ENCODE data around the gene LDLRAD4.

Gene LDLRAD4

DNA sequence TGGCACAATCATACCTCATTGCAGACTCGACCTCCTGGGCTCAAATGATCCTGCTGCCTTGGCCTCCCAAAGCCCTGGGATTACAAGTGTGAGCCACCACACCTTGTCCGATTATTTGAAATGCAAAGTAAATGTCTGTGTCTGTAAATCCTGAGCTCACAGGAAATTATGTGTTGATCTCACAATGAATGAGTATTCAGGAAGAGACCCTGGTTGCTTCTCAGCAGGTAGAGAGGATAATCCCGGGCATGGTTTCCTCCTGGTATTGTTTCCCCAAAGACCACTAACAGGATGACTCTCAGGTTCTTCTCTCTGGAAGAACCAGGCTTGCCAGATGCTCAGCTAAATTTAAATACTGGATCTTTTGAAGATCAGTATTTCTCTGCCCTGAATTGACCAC is 147.6 kb downstream of the LDLRAD4 start:
- in situ Hi-C loops (cut with MboI; ENCODE audit: low sequenced_read_pairs): no loop called here

- in situ Hi-C loops (cut with MboI; ENCODE audit: low sequenced_read_pairs): no loop called here
Measured at GRCh38 chr18:13366541-13366940, 148.0 kb downstream of the LDLRAD4 start.

DNA sequence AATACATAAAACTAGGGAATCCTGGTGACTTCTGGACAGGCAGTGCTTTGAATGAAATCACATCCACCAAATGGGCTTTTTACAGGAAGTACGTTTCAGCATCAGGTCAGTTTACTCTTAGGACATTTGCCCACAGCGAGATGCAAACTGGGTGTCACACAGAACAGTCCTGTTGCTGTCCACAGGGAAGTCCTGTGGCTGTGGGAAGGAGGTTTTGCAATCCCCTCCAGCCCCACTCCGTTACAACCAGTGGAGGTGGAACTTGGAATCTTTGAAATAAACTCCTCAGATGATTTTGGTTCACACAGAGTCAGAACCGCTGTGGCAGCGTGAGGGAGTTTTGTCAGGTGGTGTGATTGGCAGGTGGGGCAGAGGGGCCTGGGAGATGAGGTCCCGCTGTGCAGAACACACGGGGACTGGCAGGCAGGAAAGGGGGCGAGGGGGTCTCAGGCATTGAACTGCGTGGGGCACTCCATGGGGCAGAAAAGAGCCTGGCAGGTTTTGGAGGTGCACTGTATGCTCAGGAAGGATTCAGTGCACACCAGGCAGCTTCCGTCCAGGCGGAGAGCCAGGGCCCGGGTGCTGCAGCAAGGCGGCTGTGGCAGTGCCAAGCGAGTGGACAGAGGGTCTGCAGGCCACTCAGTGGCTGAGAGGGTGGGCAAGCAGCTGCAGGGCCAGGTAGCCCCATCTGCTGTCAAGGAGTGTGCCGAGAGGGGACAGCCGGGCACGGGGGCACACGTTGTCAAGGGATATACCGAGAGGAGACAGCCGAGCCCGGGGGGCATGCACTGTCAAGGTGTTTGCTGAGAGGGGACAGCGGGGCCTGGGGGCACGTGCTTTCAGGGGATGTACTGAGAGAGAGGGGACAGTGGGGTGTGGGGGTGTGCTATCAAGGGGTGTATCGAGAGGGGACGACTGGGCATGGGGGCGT is 148.7 kb downstream of the LDLRAD4 start:
- in situ Hi-C loops (cut with MboI; ENCODE audit: low sequenced_read_pairs): no loop called here

DNA sequence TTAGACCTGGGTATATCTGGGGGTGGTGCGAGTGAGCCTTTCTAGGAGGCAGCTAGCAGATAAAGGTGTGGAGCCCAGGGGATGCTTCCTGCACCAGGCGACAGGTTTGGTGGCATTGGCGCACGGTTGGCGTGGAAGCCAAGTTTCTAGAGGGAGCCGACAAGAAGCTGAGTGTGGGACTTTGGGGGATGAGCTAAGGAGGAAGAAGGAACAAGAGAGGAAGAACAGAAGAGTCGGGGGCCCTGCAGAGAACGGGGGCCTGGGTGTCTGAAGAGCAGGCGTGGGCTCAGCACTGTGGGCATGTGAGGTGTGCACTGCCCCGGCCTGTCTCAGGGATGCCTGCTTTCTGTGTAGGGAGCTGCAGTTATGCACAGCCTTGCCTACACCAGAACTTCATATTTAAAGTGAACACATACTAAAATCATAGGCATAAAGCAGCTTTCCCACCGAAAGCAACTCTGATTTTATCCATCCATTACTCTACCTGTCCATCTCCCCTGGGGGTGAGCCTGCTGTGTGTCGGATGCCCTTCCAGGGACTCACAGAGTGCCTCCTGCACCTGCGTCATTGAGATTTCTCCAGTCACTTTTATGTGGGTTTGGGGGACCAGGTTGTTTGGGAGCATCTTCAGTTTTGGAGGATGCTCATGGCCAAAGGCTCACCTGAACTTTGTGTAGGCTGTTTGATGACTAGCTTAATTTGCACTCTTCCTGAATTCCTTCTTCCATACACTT is 149.7 kb downstream of the LDLRAD4 start:
- in situ Hi-C loops (cut with MboI; ENCODE audit: low sequenced_read_pairs): no loop called here

DNA sequence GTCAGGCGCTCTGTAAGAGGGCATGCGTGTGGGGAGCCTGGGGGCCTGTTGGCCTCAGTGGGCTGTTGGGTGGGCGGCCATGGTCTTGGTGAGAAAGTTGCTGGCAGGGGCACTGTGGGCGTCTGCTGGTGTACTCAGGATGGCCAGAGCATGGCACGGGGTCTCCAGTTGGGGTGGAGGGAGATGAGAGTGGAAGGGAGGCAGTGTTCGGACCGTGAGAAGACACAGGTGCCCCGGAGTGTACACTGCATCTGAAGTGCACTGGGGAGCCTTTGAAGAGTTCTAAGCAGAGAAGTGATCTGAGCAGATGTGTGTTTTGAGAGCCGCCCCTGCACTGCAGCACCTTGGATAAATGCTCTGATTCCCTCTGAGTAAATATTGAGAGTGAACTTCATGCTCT is 150.8 kb downstream of the LDLRAD4 start:
- in situ Hi-C loops (cut with MboI; ENCODE audit: low sequenced_read_pairs): no loop called here

GRCh38 chr18:13369756-13370510 is 151.4 kb downstream of the LDLRAD4 start:
- in situ Hi-C loops (cut with MboI; ENCODE audit: low sequenced_read_pairs): no loop called here

DNA sequence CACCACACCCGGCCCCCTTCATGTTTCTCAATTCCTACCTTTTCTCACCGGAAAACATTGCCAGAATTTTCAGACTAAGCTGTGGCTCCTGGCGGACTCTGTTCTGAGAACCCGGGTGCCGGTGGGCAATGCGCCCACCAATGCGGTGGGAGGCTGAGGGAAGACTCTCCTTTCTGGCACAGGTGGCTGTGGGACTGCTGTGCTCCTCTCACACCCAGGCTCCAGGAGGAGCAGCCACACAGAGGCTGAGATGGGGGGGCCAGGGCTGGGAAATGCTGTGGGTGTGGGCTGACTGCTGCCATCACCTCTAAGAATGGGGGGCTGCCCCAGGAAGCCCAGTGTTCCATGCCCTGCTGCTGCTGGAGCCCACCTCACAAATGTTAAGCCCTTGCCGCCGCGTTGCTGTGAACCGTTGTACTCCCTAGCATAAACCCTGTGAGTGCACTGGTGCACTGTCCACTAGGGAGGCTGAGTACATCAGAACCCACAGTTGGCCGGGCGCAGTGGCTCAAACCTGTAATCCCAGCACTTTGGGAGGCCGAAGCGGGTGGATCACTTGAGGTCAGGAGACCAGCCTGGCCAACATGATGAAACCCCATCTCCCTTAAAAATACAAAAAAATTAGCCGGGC is 152.6 kb downstream of the LDLRAD4 start:
- in situ Hi-C loops (cut with MboI; ENCODE audit: low sequenced_read_pairs): no loop called here

GRCh38 chr18:13371689-13372418 is 153.3 kb downstream of the LDLRAD4 start:
- in situ Hi-C loops (cut with MboI; ENCODE audit: low sequenced_read_pairs): no loop called here

DNA sequence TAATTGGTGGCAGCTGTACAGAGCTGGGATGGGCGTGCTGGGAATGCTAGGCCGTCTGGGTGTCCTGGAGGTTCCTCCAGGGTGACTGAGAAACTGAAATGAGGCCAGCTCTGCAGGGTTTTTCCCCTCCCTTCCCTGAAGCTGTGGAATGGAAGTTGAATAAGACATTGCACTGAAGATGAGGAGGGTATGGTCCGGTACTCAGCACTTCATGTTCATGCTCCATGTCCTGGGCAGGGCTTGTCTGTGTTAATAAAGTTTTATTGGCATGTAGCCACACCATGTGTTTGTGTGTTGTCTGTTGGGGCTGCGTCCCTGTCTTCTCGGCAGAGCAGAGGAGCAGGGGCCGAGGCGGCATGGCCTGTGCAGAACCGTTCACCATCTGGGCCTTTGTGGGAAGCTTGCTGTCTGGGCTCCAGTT is 154.0 kb downstream of the LDLRAD4 start:
- in situ Hi-C loops (cut with MboI; ENCODE audit: low sequenced_read_pairs): no loop called here

DNA sequence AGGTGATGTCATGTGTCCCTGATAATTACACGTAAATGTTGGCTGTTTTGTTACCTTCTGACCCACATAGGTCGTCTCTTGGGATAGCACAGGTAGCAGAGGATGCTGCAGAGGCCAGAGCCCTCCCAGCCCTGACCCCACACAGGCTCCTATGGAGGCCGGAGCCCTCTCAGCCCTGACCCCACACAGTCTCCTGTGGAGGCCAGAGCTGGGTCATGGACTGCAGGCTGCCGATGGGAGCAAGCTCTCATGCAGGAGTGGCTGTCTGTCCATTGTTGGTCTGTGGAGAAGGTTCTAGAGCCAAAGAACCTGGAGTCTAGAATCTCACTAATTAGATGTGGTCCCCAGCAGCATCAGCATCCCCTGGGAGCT is 155.5 kb downstream of the LDLRAD4 start:
- in situ Hi-C loops (cut with MboI; ENCODE audit: low sequenced_read_pairs): no loop called here

- in situ Hi-C loops (cut with MboI; ENCODE audit: low sequenced_read_pairs): no loop called here
Measured at GRCh38 chr18:13374468-13375301, 156.1 kb downstream of the LDLRAD4 start.

GRCh38 chr18:13375302-13376255 is 157.0 kb downstream of the LDLRAD4 start:
- in situ Hi-C loops (cut with MboI; ENCODE audit: low sequenced_read_pairs): no loop called here

DNA sequence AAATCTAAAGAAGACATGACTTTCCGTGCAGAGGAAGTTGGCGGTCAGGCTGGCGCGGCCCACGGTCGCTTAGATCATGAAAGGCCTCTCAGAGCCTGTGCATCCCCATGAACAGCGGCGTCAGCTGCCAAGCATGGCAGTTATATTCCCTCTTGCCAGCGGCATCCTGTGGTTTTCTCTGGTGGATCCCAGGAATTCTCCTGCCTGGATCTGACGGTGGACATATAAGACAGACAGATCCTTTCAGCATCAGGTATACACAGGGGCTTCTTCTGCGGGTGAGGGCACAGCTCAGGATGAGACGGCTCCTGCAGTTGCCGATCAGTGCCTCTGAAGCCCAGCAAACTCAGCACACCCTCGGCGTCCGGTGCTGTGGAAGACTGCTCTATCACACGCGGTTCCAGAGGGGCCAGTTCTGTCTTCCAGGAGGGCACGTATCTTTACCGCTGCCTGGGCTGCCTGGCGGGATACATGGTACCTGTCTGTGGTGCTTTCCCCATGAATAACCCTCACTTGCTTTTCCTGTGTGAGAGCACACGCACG is 157.8 kb downstream of the LDLRAD4 start:
- in situ Hi-C loops (cut with MboI; ENCODE audit: low sequenced_read_pairs): no loop called here

DNA sequence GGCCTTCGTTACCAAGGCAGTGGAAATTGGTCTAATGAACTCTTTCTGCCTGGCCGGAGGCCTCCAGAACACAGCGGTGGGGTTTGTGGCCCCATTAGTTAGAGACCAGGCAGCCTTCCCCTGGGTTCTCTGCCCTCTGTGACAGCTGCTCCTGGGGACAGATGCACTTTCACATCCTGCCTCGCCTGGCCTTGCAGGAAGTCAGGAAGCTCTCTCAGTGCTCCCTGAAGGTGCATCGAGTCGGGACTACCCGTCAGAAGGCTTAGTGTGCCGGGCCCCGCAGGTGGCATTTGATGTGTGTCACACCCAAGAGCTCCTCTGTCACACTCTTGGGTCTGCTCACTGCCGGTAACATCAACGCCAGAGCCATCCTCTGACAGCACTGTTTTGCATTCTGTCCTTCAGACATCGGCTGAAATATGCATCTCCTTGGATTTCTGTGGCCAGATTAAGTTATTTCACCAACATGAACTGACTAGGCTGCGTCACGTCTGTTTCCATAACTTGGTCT is 158.3 kb downstream of the LDLRAD4 start:
- in situ Hi-C loops (cut with MboI; ENCODE audit: low sequenced_read_pairs): no loop called here

- in situ Hi-C loops (cut with MboI; ENCODE audit: low sequenced_read_pairs): no loop called here
Measured at GRCh38 chr18:13377496-13377895, 158.9 kb downstream of the LDLRAD4 start.

- in situ Hi-C loops (cut with MboI; ENCODE audit: low sequenced_read_pairs): no loop called here
Measured at GRCh38 chr18:13378150-13378549, 159.6 kb downstream of the LDLRAD4 start.

GRCh38 chr18:13379062-13379865 is 160.7 kb downstream of the LDLRAD4 start:
- in situ Hi-C loops (cut with MboI; ENCODE audit: low sequenced_read_pairs): no loop called here

All from HL-60/S4 (cell line).